K562 (cell line): ENCODE data around the gene LRP10. TPM values are rescaled to one million over a fixed set of nuclear protein-coding genes. Genes with fewer than 3 reads are reported as not detected.

ENCODE experiments used
- RBM22 ChIP-seq: fragments of 200-400 bp; formaldehyde crosslinking; IDR thresholded peaks from 2 replicates; pipeline ENCODE4 v1.6.1; 2018; ENCODE audit warnings: low read length, low read depth; ENCODE audit not compliant: poor library complexity, severe bottlenecking
- polyA plus RNA-seq, 8 experiments: library from polyadenylated mRNA; depleted of rRNA in 4 of 8; stranded (reverse) in 5 of 8; unstranded in 3 of 8; fragments of >200 nt; fragmentation: Nextera tagmentation in 2 of 8; fragmentation: Illumina TruSeq in 1 of 8; extraction: Ambion mirVana in 2 of 8; extraction: Trizol in 1 of 8; gene quantifications; 2 replicates each; pipeline versions ENCODE4 v1.2.1 to v1.2.3, GENCODE V29; 2011 to 2014; ENCODE audit warnings: inconsistent platforms in 1 of 8, missing spikeins in 1 of 8
- total RNA-seq, 7 experiments: library from RNA; depleted of rRNA in 6 of 7; stranded (reverse); fragments of >200 nt in 6 of 7; fragmentation: Illumina TruSeq in 2 of 7; extraction: Trizol in 2 of 7; gene quantifications; 2 replicates each; pipeline versions ENCODE4 v1.2.1 to v1.2.3, GENCODE V29; 2011 to 2021; ENCODE audit warnings: low replicate concordance in 1 of 7
- TF ChIP-seq, protein P1 (sequence below): sonication (generic); formaldehyde crosslinking; IDR thresholded peaks from 2 replicates; pipeline ENCODE4 v1.8.0; 2022; ENCODE audit warnings: mild to moderate bottlenecking, missing genetic modification reagents
- TF ChIP-seq, protein P2 (sequence below), 2 experiments: fragments of 450-650 bp; IDR thresholded peaks; 2 replicates each; pipeline ENCODE4 v1.6.1; 2018; ENCODE audit warnings: mild to moderate bottlenecking in 2 of 2, low read depth in 1 of 2; ENCODE audit not compliant: partially characterized antibody in 2 of 2
- TF ChIP-seq, protein P3 (sequence below), 2 experiments: fragments of 450-650 bp; formaldehyde crosslinking in 1 of 2; IDR thresholded peaks; 2 replicates each; pipeline versions ENCODE4 v1.4.0 to v1.6.1; 2014 to 2020; ENCODE audit warnings: mild to moderate bottlenecking in 2 of 2, borderline replicate concordance in 1 of 2, low read depth in 1 of 2
- TF ChIP-seq, protein P4 (sequence below): fragments of 250-450 bp; sonication (Bioruptor Pico); IDR thresholded peaks from 2 replicates; pipeline ENCODE4 v1.5.0; 2022; ENCODE audit warnings: mild to moderate bottlenecking

Gene LRP10
- total and polyA plus RNA-seq, 9 of the 15 experiments (the other 6 are each of a cell fraction or from before 2014, with no cell fraction given): 1.3 to 45.5 (median 10.9) TPM

- TF ChIP-seq, protein P1, sequence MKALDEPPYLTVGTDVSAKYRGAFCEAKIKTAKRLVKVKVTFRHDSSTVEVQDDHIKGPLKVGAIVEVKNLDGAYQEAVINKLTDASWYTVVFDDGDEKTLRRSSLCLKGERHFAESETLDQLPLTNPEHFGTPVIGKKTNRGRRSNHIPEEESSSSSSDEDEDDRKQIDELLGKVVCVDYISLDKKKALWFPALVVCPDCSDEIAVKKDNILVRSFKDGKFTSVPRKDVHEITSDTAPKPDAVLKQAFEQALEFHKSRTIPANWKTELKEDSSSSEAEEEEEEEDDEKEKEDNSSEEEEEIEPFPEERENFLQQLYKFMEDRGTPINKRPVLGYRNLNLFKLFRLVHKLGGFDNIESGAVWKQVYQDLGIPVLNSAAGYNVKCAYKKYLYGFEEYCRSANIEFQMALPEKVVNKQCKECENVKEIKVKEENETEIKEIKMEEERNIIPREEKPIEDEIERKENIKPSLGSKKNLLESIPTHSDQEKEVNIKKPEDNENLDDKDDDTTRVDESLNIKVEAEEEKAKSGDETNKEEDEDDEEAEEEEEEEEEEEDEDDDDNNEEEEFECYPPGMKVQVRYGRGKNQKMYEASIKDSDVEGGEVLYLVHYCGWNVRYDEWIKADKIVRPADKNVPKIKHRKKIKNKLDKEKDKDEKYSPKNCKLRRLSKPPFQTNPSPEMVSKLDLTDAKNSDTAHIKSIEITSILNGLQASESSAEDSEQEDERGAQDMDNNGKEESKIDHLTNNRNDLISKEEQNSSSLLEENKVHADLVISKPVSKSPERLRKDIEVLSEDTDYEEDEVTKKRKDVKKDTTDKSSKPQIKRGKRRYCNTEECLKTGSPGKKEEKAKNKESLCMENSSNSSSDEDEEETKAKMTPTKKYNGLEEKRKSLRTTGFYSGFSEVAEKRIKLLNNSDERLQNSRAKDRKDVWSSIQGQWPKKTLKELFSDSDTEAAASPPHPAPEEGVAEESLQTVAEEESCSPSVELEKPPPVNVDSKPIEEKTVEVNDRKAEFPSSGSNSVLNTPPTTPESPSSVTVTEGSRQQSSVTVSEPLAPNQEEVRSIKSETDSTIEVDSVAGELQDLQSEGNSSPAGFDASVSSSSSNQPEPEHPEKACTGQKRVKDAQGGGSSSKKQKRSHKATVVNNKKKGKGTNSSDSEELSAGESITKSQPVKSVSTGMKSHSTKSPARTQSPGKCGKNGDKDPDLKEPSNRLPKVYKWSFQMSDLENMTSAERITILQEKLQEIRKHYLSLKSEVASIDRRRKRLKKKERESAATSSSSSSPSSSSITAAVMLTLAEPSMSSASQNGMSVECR (CRISPR knock-in tag): 0 out of 2 replicates have a peak, but pooled peaks have one; percentile 49
- TF ChIP-seq, protein P2, sequence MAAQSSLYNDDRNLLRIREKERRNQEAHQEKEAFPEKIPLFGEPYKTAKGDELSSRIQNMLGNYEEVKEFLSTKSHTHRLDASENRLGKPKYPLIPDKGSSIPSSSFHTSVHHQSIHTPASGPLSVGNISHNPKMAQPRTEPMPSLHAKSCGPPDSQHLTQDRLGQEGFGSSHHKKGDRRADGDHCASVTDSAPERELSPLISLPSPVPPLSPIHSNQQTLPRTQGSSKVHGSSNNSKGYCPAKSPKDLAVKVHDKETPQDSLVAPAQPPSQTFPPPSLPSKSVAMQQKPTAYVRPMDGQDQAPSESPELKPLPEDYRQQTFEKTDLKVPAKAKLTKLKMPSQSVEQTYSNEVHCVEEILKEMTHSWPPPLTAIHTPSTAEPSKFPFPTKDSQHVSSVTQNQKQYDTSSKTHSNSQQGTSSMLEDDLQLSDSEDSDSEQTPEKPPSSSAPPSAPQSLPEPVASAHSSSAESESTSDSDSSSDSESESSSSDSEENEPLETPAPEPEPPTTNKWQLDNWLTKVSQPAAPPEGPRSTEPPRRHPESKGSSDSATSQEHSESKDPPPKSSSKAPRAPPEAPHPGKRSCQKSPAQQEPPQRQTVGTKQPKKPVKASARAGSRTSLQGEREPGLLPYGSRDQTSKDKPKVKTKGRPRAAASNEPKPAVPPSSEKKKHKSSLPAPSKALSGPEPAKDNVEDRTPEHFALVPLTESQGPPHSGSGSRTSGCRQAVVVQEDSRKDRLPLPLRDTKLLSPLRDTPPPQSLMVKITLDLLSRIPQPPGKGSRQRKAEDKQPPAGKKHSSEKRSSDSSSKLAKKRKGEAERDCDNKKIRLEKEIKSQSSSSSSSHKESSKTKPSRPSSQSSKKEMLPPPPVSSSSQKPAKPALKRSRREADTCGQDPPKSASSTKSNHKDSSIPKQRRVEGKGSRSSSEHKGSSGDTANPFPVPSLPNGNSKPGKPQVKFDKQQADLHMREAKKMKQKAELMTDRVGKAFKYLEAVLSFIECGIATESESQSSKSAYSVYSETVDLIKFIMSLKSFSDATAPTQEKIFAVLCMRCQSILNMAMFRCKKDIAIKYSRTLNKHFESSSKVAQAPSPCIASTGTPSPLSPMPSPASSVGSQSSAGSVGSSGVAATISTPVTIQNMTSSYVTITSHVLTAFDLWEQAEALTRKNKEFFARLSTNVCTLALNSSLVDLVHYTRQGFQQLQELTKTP (IDR thresholded peaks at IDR 0.05; ENCODE audit: low read depth in 1 of 2, partially characterized antibody in 2 of 2): peak in 1 of 2 experiments; percentile 37
- TF ChIP-seq, protein P3, sequence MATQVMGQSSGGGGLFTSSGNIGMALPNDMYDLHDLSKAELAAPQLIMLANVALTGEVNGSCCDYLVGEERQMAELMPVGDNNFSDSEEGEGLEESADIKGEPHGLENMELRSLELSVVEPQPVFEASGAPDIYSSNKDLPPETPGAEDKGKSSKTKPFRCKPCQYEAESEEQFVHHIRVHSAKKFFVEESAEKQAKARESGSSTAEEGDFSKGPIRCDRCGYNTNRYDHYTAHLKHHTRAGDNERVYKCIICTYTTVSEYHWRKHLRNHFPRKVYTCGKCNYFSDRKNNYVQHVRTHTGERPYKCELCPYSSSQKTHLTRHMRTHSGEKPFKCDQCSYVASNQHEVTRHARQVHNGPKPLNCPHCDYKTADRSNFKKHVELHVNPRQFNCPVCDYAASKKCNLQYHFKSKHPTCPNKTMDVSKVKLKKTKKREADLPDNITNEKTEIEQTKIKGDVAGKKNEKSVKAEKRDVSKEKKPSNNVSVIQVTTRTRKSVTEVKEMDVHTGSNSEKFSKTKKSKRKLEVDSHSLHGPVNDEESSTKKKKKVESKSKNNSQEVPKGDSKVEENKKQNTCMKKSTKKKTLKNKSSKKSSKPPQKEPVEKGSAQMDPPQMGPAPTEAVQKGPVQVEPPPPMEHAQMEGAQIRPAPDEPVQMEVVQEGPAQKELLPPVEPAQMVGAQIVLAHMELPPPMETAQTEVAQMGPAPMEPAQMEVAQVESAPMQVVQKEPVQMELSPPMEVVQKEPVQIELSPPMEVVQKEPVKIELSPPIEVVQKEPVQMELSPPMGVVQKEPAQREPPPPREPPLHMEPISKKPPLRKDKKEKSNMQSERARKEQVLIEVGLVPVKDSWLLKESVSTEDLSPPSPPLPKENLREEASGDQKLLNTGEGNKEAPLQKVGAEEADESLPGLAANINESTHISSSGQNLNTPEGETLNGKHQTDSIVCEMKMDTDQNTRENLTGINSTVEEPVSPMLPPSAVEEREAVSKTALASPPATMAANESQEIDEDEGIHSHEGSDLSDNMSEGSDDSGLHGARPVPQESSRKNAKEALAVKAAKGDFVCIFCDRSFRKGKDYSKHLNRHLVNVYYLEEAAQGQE (IDR thresholded peaks at IDR 0.05; ENCODE audit: borderline replicate concordance): peak; percentile 95
- TF ChIP-seq, protein P3 (CRISPR knock-in tag; IDR thresholded peaks at IDR 0.05; ENCODE audit: low read depth): no peak
- no peak for TF ChIP-seq RBM22
- TF ChIP-seq, protein P4, sequence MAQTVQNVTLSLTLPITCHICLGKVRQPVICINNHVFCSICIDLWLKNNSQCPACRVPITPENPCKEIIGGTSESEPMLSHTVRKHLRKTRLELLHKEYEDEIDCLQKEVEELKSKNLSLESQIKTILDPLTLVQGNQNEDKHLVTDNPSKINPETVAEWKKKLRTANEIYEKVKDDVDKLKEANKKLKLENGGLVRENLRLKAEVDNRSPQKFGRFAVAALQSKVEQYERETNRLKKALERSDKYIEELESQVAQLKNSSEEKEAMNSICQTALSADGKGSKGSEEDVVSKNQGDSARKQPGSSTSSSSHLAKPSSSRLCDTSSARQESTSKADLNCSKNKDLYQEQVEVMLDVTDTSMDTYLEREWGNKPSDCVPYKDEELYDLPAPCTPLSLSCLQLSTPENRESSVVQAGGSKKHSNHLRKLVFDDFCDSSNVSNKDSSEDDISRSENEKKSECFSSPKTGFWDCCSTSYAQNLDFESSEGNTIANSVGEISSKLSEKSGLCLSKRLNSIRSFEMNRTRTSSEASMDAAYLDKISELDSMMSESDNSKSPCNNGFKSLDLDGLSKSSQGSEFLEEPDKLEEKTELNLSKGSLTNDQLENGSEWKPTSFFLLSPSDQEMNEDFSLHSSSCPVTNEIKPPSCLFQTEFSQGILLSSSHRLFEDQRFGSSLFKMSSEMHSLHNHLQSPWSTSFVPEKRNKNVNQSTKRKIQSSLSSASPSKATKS (CRISPR knock-in tag): no peak
Measured at GRCh38 chr14:22852940-22853767, 18.4 kb upstream of the LRP10 start (continued).
